Prostate gland (tissue), 2 donors: ENCODE measurements around the gene MICU1.

Source experiments
- CTCF ChIP-seq, 4 experiments: fragments of 200-600 bp in 2 of 4; fragments of 450-650 bp in 2 of 4; sonication (generic) in 2 of 4; IDR thresholded peaks; 1 replicate in 3 of 4; 2 replicates in 1 of 4; pipeline ENCODE4 v1.5.1; 2016 to 2019; ENCODE audit warnings: antibody characterized with exemption in 4 of 4, mild to moderate bottlenecking in 2 of 4, moderate library complexity in 2 of 4
- POLR2A ChIP-seq: fragments of 450-650 bp; IDR thresholded peaks from one replicate; pipeline ENCODE4 v1.6.1; 2016; ENCODE audit warnings: antibody characterized with exemption, mild to moderate bottlenecking

- no peak for TF ChIP-seq POLR2A
- TF ChIP-seq CTCF (IDR thresholded peaks at IDR 0.05): no peak
Measured at GRCh38 chr10:72484521-72484920, 141.4 kb downstream of the MICU1 start.
